Suppressor macrophage (primary cell): ENCODE measurements around the gene DSCAML1.

Source experiments
- DNase-seq, 4 experiments: peaks; one replicate each; pipeline ENCODE4 v3.0.0-alpha.2; 2020 to 2022
- total RNA-seq, 17 experiments: gene quantifications; one replicate each; lab custom pipeline; 2026; ENCODE audit warnings: mixed read lengths in 6 of 17, inconsistent platforms in 3 of 17; lab: John Stamatoyannopoulos, UW

DSCAML1 gene, protein sequence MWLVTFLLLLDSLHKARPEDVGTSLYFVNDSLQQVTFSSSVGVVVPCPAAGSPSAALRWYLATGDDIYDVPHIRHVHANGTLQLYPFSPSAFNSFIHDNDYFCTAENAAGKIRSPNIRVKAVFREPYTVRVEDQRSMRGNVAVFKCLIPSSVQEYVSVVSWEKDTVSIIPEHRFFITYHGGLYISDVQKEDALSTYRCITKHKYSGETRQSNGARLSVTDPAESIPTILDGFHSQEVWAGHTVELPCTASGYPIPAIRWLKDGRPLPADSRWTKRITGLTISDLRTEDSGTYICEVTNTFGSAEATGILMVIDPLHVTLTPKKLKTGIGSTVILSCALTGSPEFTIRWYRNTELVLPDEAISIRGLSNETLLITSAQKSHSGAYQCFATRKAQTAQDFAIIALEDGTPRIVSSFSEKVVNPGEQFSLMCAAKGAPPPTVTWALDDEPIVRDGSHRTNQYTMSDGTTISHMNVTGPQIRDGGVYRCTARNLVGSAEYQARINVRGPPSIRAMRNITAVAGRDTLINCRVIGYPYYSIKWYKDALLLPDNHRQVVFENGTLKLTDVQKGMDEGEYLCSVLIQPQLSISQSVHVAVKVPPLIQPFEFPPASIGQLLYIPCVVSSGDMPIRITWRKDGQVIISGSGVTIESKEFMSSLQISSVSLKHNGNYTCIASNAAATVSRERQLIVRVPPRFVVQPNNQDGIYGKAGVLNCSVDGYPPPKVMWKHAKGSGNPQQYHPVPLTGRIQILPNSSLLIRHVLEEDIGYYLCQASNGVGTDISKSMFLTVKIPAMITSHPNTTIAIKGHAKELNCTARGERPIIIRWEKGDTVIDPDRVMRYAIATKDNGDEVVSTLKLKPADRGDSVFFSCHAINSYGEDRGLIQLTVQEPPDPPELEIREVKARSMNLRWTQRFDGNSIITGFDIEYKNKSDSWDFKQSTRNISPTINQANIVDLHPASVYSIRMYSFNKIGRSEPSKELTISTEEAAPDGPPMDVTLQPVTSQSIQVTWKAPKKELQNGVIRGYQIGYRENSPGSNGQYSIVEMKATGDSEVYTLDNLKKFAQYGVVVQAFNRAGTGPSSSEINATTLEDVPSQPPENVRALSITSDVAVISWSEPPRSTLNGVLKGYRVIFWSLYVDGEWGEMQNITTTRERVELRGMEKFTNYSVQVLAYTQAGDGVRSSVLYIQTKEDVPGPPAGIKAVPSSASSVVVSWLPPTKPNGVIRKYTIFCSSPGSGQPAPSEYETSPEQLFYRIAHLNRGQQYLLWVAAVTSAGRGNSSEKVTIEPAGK (N-terminal part only)
- total RNA-seq, result 0 to 3.9 (median 0) reads per million in 17 experiments

DNA sequence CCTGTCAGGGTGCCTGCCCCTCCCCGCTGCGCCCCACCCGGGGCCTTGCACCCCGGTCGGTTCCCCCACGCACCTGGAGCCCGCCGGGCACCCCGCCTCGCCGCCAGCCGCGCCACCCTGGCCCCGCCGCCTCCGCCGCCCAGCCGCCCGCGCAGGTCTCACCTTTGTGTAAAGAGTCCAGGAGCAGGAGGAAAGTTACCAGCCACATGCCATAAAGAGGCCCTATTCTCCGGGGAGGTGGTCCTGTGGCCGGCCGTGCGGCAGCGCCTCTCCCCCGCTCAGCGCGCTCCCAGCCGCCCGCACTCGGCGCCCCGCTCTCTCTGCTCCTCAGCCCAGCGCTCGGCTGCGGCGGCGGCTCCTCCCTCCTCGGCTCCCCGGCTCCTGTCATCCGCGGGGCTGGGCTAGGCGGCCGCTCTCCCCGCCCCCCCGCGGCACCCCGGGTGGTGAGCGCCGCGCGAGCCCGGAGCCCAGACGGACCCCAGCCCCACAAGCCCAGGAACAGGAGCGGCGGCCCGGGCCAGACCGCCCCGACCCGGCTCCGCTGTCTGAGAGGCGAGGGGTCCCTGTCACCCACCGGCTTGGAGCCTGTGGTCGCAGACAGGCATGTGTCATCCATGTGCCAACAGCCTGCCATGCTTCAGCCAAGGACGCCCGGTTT, at the start of gene DSCAML1:
TSS of gene DSCAML1 (minus strand) at position 345 of the 658 bp plus-strand sequence. CDS start at position 208, 137 bp downstream.
- DNase-seq, result peak in 2 of 4 experiments; percentile 26 to 41

DNA sequence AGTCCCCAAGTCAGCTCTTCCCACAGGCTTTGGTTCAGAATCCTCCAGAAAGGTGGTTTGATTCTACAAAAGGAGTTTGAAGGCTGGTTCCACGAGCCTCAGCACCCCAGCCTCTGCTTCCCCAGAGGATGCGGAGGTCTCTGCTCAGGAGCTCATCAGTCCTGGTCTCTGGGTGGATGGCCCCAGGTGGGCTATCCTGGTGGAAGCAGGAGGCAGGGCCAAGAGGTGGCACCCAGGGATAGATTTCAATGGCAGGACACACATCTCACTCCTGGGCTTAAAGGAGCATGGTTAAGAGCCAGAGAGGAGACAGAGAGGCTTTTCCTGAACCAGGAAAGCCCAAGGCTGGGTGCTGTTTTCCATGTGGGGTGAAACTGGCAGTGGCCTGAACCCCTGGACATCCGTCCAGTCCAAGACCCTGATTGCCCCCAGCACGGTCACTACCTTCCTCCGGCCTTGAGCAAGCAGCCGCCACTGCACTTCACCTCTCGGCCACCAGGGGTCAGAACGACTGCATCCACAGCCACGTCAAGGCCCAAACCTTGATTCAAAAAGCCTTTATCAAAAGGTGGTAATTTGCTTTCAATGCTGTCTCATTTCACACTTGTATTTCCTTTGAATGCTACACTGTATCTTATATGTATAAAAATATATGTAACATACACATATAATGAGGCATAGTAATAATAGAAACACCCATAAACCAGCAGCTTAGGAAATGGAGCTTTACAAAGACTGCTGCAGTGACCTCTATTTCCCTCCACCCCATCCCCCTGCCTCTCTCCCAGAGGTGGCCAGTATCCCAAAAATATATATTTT, 46.9 kb upstream of the DSCAML1 start:
- DNase-seq, result peak; percentile 74 to 90 (median 84)

DNA sequence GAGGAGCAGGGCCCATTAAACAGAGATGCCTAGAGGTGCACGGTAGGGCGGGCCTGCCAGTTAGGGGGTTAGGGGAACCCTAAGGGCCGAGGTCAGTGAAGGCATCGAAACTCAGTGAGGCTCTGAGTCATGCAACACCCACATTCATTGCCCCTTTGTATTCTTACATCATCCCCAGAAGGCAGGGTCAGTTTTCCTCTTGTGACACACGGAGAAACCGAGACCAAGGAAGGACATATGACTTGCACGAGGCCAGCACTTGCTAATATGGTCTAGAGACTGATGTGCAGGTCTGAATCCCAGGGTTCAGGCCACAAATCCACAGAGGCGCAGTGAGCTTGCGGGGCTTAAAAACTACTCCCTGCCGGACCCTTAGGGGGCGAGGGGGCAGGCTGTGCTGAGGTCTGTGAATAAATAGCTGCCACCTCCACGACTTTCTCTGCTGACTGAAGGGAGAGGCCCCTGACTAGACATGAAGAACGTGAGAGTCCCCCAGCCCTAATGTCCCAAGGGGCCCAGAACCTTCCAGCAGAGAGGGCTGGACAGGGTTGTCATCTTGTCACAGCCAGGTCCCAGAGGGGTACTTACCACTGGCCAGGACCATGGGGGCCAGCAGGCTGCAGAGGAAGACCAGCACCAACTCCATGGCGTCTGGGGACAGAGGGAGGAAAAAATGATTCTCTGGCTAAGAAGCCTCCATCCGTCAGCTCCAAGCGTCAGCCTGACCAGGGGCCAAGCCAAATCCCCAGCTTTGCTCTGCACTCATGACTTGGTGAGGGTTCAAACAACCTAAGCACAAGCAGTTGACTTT, 45.3 kb upstream of the DSCAML1 start:
- DNase-seq, result peak; percentile 88 to 96 (median 92)

GRCh38 chr11:117841551-117842031, 44.6 kb upstream of the DSCAML1 start:
- DNase-seq, result no peak

- DNase-seq, result peak in 2 of 4 experiments; percentile 33 to 41
Measured at GRCh38 chr11:117840881-117841550, 44.0 kb upstream of the DSCAML1 start.

GRCh38 chr11:117839936-117840813, 43.2 kb upstream of the DSCAML1 start:
- DNase-seq, result no peak

- DNase-seq, result no peak
Measured at GRCh38 chr11:117839380-117839881, 42.4 kb upstream of the DSCAML1 start.

GRCh38 chr11:117838901-117839300, 41.9 kb upstream of the DSCAML1 start:
- DNase-seq, result no peak

GRCh38 chr11:117837791-117838190, 40.8 kb upstream of the DSCAML1 start:
- no peak for DNase-seq

DNA sequence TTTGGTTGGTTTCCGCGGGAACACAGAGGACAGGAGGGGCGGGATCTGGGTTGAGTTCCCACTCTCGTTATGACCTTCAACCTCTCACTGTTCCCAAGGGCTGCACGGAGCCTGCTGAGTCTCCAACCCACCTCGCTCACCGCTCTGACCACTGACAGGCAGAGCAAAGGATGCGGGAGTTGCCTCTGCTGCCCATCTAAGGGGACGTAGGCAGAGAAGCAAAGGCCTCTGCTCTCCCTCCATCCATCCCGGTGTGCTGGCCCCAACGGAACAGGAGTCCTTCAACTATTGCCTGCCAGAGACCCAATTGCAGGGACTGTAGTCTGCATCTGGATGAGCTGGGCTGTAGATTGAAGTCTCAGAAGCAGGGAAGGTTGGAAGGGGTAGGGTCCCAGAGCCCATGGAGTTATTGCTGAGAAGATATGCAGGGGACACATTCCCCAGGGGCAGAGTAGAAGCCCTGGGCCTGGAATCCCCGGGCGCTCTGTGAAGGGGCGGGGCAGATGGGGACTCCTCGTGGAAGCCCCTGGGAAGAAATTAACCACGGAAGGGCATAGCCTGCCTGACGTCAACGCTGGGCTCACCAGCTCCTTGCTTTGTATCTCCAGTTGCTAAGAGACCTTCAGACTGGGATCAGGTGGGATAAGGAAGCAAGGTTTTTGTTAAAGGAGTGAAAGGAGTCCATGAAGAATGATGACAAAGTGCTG, 40.2 kb upstream of the DSCAML1 start:
- no peak for DNase-seq

DNA sequence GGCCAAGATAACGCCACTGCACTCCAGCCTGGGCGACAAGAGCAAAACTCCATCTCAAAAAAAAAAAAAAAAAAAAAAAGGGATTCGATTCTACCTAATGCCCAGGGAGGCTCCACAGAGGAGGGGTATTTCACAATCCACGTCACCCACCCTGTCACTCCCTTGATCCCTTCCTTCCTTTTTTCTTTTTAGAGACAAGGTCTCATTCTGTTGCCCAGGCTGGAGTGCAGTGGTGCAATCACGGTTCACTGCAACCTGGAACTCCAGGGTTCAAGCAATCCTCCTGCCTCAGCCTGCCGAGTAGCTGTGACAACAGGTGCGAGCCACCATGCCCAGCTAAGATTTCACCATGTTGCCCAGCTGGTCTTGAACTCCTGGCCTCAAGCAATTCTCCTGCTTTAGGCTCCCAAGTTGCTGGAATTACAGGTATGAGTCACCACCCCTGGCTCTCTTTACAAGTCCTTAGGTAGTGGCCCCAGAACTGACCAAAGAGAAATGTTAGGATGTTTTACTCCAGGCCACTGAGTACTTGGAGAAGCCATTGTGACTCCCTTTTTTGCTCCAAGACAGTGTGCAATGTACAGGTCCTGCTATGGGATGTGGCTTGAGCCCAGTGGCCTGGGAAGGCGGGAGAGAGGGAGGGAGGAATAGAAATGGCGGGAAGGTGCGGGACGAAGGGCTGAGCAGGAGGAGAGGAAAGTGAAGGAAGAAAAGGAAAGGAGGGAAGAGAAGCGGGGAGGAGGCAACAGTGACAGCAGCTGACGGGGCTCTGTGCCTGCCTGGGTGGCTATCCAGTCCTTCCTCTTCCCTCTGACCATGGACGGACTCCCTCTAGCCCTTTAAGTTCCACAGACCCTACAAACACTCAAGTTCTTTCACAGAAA, 39.3 kb upstream of the DSCAML1 start:
- peak in 3 of 4 experiments; percentile 49 to 55 (median 52) for DNase-seq

DNA sequence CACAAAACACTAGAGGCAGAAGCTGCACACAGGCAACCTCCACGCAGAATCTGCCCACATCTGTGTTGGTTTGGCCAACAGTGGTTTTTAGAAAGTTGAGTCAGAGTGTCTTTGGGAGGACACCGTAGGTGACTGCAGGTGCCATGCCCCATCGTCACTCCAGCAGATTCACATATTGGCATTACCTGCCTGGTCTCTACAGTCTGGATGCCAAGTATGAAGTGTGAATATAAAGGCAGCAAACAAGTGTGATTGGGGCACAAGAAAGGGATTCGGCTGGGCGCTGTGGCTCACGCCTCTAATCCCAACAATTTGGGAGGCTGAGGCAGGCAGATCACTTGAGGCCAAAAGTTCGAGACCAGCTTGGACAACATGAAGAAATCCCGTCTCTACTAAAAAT, 38.6 kb upstream of the DSCAML1 start:
- DNase-seq, result no peak

- DNase-seq, result no peak
Measured at GRCh38 chr11:117834838-117835443, 37.9 kb upstream of the DSCAML1 start.

- DNase-seq, result no peak
Measured at GRCh38 chr11:117834068-117834810, 37.2 kb upstream of the DSCAML1 start.

DNA sequence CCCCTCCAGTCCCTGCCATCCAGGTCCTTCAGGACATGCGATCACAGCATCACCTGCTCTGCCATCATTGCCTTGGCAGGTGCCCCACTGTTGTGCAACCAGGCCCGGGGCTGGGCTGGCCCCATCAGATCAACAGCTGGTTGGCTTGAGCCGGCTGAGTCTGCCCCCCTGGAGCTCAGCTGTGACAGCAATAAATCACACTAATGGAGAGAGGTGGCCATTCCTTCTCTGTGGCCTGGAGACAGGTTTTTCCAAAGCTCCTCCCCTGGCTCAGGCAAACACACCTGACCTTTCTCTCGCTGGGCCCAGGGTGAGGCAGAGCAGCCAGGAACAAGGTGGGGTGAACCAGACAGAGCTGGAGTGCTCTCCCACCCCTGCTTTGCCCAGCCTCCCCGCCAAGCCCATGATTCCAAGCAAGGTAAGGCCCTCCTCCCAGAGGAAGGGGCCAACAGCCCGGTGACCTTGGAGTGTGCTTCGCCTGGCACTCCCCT, 36.4 kb upstream of the DSCAML1 start:
- DNase-seq, result no peak
